Caco-2 (cell line): ENCODE results near the gene TYW1B. TPM values are rescaled to one million over a fixed set of nuclear protein-coding genes. Genes with fewer than 3 reads are reported as not detected.
"Not testable (repeated sequence)": the region's sequence is repeated elsewhere in the genome, so short reads cannot be mapped to it uniquely, and the experiment has no call there.

ENCODE experiments used
- BruUV-seq: library from RNA; stranded (reverse); fragments of 400-500 nt; replicated peaks from 2 replicates; lab custom pipeline; 2021; lab: Mats Ljungman, UMichigan
- CTCF ChIA-PET: fragments of 300-600 bp; sonication (Branson Sonifier 250); formaldehyde crosslinking; loops from one replicate; lab custom pipeline; 2022; ENCODE audit warnings: antibody characterized with exemption; lab: Charles Lee
- POLR2A ChIA-PET: fragments of 300-600 bp; sonication (Branson Sonifier 250); formaldehyde crosslinking; loops from one replicate; lab custom pipeline; 2022; ENCODE audit warnings: antibody characterized with exemption; lab: Charles Lee
- DNase-seq, 2 experiments: peaks; one replicate each; pipeline versions ENCODE4 v3.0.0 to v3.0.0-alpha.2; 2020 to 2022
- H3K27me3 ChIP-seq: replicated peaks from 2 replicates; pipeline ENCODE4 v1.6.0; 2011; ENCODE audit warnings: low read length; ENCODE audit not compliant: control insufficient read depth, insufficient read depth
- H3K36me3 ChIP-seq: 2 replicates; pipeline ENCODE4 v1.5.1; 2011; ENCODE audit warnings: low read length; ENCODE audit not compliant: control insufficient read depth, insufficient read depth
- H3K4me1 ChIP-seq: fragments of 250-450 bp; sonication (Bioruptor Pico); 2 replicates; pipeline ENCODE4 v1.5.1; 2020; ENCODE audit warnings: mild to moderate bottlenecking
- H3K4me3 ChIP-seq: 2 replicates; pipeline ENCODE4 v1.5.1; 2011; ENCODE audit warnings: low read depth, mild to moderate bottlenecking, control low read depth, low read length
- H3K9me3 ChIP-seq: fragments of 250-450 bp; sonication (Bioruptor Pico); 2 replicates; pipeline ENCODE4 v1.5.1; 2020; ENCODE audit warnings: mild to moderate bottlenecking, moderate library complexity
- H3K27ac Mint-ChIP-seq: one replicate; pipeline ENCODE4 v1.8.0; 2022; ENCODE audit warnings: mixed read lengths; ENCODE audit not compliant: unreplicated experiment
- H3K27me3 Mint-ChIP-seq: one replicate; pipeline ENCODE4 v1.8.0; 2022; ENCODE audit warnings: mixed read lengths; ENCODE audit not compliant: insufficient read depth, unreplicated experiment
- H3K36me3 Mint-ChIP-seq: one replicate; pipeline ENCODE4 v1.8.0; 2022; ENCODE audit warnings: mild to moderate bottlenecking, mixed read lengths; ENCODE audit not compliant: insufficient read depth, unreplicated experiment
- H3K4me1 Mint-ChIP-seq: one replicate; pipeline ENCODE4 v1.8.0; 2022; ENCODE audit warnings: low read depth, mixed read lengths; ENCODE audit not compliant: unreplicated experiment
- H3K4me3 Mint-ChIP-seq: one replicate; pipeline ENCODE4 v1.8.0; 2022; ENCODE audit warnings: mild to moderate bottlenecking, moderate library complexity, mixed read lengths; ENCODE audit not compliant: unreplicated experiment
- H3K9me3 Mint-ChIP-seq: one replicate; pipeline ENCODE4 v1.8.0; 2022; ENCODE audit warnings: mixed read lengths; ENCODE audit not compliant: unreplicated experiment
- intact Hi-C: fragments of 100-400 bp; cut with micrococcal nuclease; formaldehyde crosslinking; loops from one replicate; pipeline ENCODE4 v1.10.0; 2022; ENCODE audit not compliant: unreplicated experiment
- total RNA-seq: library from RNA; stranded (reverse); gene quantifications from 2 replicates; pipeline ENCODE4 v1.2.3, GENCODE V29; 2022

The TYW1B gene
- total RNA-seq, 1 experiment from 2014 or later, result 12.8 TPM

GRCh38 chr7:72850746-72851145 is 22.7 kb upstream of the TYW1B start:
- CTCF ChIA-PET, BruUV-seq, DNase-seq: not testable (repeated sequence)

GRCh38 chr7:72844146-72844545 is 16.1 kb upstream of the TYW1B start:
- POLR2A ChIA-PET, H3K4me1 Mint-ChIP-seq, intact Hi-C loops: not testable (repeated sequence)

More at GRCh38 chr7:72850746-72851145, 22.7 kb upstream of the TYW1B start:
- H3K4me1 Mint-ChIP-seq, H3K4me3 Mint-ChIP-seq, intact Hi-C loops, H3K27ac Mint-ChIP-seq, POLR2A ChIA-PET, H3K27me3 ChIP-seq, H3K36me3 ChIP-seq, H3K27me3 Mint-ChIP-seq, H3K4me3 ChIP-seq, H3K36me3 Mint-ChIP-seq, H3K4me1 ChIP-seq, H3K9me3 ChIP-seq, H3K9me3 Mint-ChIP-seq: not testable (repeated sequence)

GRCh38 chr7:72843166-72843565 is 15.2 kb upstream of the TYW1B start:
- peaks cover 10% of the 10 kb centered on the region for H3K36me3 Mint-ChIP-seq
- H3K4me1 Mint-ChIP-seq, H3K9me3 ChIP-seq, DNase-seq, POLR2A ChIA-PET, H3K4me3 ChIP-seq, H3K4me1 ChIP-seq, CTCF ChIA-PET, H3K4me3 Mint-ChIP-seq, intact Hi-C loops, H3K27me3 ChIP-seq, H3K36me3 ChIP-seq, H3K27ac Mint-ChIP-seq, H3K27me3 Mint-ChIP-seq, BruUV-seq: not testable (repeated sequence)
- H3K9me3 Mint-ChIP-seq, result peaks cover 34% of the 10 kb centered on the region

More at GRCh38 chr7:72844146-72844545, 16.1 kb upstream of the TYW1B start:
- H3K36me3 ChIP-seq, H3K4me3 ChIP-seq, H3K4me3 Mint-ChIP-seq, BruUV-seq, H3K27ac Mint-ChIP-seq, H3K9me3 ChIP-seq, H3K27me3 Mint-ChIP-seq, CTCF ChIA-PET, DNase-seq, H3K27me3 ChIP-seq, H3K4me1 ChIP-seq: not testable (repeated sequence)
- Mint-ChIP-seq H3K36me3 (peaks cover 10% of the 10 kb centered on the region), H3K9me3 (peaks cover 34% of the 10 kb centered on the region)

GRCh38 chr7:72840966-72841511 is 13.0 kb upstream of the TYW1B start:
- H3K36me3 ChIP-seq, intact Hi-C loops, DNase-seq, H3K4me1 ChIP-seq, H3K27me3 Mint-ChIP-seq, BruUV-seq, H3K4me1 Mint-ChIP-seq, H3K9me3 ChIP-seq, H3K4me3 Mint-ChIP-seq, H3K27me3 ChIP-seq, H3K4me3 ChIP-seq, H3K27ac Mint-ChIP-seq, CTCF ChIA-PET: not testable (repeated sequence)
- POLR2A ChIA-PET, result interaction anchor here (0.6 kb wide), 1 partner anchor 967 kb away, joined by 3 read pairs; no protein-coding TSS in a partner anchor
- Mint-ChIP-seq H3K36me3 (peaks cover 21% of the 10 kb centered on the region), H3K9me3 (peaks cover 25% of the 10 kb centered on the region)

DNA sequence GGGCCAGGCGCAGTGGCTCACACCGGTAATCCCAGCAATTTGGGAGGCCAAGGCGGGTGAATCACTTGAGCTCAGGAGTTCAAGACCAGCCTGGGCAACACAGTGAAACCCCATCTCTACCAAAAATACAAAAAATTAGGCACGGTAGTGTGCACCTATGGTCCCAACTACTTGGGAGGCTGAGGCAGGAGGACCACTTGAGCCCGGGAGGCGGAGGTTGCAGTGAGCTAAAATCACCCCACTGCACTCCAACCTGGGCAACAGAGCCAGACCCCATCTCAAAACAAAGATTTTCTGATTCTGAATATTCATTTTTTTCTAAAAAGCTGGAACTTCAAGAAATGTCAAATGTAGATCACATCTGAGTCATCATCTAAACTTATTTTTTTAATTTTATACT is 10.3 kb upstream of the TYW1B start:
- H3K9me3 ChIP-seq, DNase-seq, H3K27me3 Mint-ChIP-seq, H3K27me3 ChIP-seq, H3K36me3 ChIP-seq, BruUV-seq, H3K27ac Mint-ChIP-seq, H3K4me3 ChIP-seq, H3K4me1 ChIP-seq, H3K4me3 Mint-ChIP-seq, intact Hi-C loops, POLR2A ChIA-PET, CTCF ChIA-PET, H3K4me1 Mint-ChIP-seq: not testable (repeated sequence)
- H3K36me3 Mint-ChIP-seq, result peaks cover 48% of the 10 kb centered on the region
- peaks cover 25% of the 10 kb centered on the region for H3K9me3 Mint-ChIP-seq

DNA sequence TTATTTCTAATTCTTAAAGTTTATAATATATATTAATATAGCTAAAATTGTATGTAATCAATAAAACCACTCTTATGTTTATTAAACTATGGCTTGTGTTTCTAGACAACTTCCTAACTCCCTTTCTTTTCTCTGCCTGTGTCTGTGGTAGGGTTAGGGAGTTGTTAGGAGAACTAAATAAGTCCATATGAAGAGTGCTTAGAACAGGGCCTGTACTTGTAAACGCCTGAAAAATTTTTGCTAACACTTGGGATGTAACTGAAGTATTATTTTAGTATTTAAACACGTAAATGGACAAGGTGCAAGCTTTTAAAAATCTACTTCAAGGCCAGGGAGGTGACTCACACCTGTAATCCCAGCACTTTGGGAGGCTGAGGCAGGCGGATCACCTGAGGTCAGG is 9.3 kb upstream of the TYW1B start:
- H3K36me3 ChIP-seq, H3K4me1 ChIP-seq, H3K4me1 Mint-ChIP-seq, intact Hi-C loops, CTCF ChIA-PET, POLR2A ChIA-PET, H3K4me3 ChIP-seq, H3K9me3 ChIP-seq, H3K4me3 Mint-ChIP-seq, H3K27ac Mint-ChIP-seq, H3K27me3 ChIP-seq, H3K27me3 Mint-ChIP-seq, BruUV-seq, DNase-seq: not testable (repeated sequence)
- peaks cover 58% of the 10 kb centered on the region for H3K36me3 Mint-ChIP-seq
- H3K9me3 Mint-ChIP-seq, result peaks cover 25% of the 10 kb centered on the region

- Mint-ChIP-seq H3K36me3 (peaks cover 71% of the 10 kb centered on the region), H3K4me3 (peak overlapping the region; percentile 87), H3K27ac (peak overlapping the region; percentile 95)
- DNase-seq, H3K27me3 ChIP-seq, H3K4me1 ChIP-seq, CTCF ChIA-PET, H3K4me1 Mint-ChIP-seq, H3K27me3 Mint-ChIP-seq, H3K9me3 ChIP-seq, POLR2A ChIA-PET, H3K9me3 Mint-ChIP-seq, H3K36me3 ChIP-seq, BruUV-seq: not testable (repeated sequence)
- intact Hi-C loops, result loop anchor here (1.0 kb wide), 1 partner anchor 85 kb away; no protein-coding TSS in a partner anchor
- H3K4me3 ChIP-seq, result peak overlapping the region; percentile 71
Measured at GRCh38 chr7:72830567-72830966, 2.6 kb upstream of the TYW1B start.
